GM18502 (cell line): ENCODE data around the gene COPS3.

Experiments used
- ATAC-seq: cut with Tn5 transposase; IDR thresholded peaks from one replicate; pipeline ENCODE4 v1.9.1; 2021; ENCODE audit warnings: mild to moderate bottlenecking; ENCODE audit not compliant: unreplicated experiment, poor library complexity

Gene COPS3

DNA sequence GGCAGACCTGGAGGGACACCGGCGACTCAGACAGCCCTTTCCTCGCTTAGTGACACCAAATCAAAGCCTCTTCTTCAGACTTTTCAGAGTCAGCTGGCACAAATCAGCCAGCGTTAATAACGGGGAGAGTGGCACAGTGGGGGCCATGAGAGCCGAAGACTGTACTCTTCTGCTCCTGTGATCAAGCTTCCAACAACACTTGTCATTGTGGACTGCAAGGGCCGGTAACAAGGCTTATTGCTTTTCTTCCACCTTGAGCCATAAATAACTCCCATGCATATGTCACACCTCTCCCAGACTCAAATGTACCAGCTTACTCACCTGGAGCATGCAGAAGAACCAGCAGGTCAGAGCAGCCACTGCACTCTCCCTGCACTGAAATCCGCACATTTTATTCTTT lies 56.9 kb downstream of the COPS3 start:
- no peak for ATAC-seq

GRCh38 chr17:17223736-17224135 lies 57.3 kb downstream of the COPS3 start:
- ATAC-seq, result no peak

DNA sequence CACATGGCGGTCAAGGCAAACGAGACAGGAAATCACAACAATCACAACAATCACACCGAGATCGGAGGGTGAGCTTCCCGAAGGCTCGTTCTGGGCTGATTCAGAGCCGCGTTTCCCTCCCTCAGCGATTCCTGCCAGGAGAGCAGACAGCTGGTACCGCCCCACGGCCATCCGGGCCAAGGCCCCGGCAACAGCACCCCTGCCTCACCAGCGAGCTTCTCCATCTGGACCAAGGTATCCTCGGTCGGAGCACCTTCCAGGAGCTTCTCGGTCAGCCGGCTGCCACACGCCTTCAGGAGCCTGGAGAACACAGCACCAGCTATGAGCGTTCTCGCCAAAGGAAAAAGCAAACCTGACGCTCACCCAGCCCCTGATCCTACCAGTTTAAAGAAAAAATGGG lies 59.7 kb downstream of the COPS3 start:
- no peak for ATAC-seq

- ATAC-seq, result no peak
Measured at GRCh38 chr17:17220529-17220928, 60.5 kb downstream of the COPS3 start.

DNA sequence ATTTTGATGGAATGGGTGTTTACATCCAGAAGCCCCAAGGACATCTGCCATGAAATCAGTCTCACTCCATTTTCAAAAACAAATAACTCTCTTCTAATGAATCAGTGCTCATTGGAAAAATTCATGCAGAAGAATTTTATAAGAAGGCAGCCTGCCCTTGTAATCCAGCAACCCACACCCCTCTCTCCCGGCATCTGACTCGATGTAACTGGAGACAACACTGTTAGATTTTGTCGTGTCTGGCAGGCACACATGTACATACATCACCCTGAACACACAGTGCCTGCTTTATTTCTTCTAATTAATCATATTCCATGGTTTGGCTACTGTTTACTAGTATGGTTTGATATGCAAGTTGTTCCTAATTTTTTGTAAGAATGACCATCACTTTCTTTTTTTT lies 63.1 kb downstream of the COPS3 start:
- no peak for ATAC-seq

GRCh38 chr17:17216776-17217175 lies 64.3 kb downstream of the COPS3 start:
- no peak for ATAC-seq

GRCh38 chr17:17216236-17216635 lies 64.8 kb downstream of the COPS3 start:
- ATAC-seq, result no peak

- ATAC-seq, result no peak
Measured at GRCh38 chr17:17215575-17215974, 65.5 kb downstream of the COPS3 start.

- ATAC-seq, result no peak
Measured at GRCh38 chr17:17214646-17215436, 66.2 kb downstream of the COPS3 start.

GRCh38 chr17:17213775-17214174 lies 67.3 kb downstream of the COPS3 start:
- ATAC-seq, result no peak

GRCh38 chr17:17207998-17208397 lies 73.0 kb downstream of the COPS3 start:
- ATAC-seq, result no peak

GRCh38 chr17:17206913-17207335 lies 74.1 kb downstream of the COPS3 start:
- no peak for ATAC-seq

DNA sequence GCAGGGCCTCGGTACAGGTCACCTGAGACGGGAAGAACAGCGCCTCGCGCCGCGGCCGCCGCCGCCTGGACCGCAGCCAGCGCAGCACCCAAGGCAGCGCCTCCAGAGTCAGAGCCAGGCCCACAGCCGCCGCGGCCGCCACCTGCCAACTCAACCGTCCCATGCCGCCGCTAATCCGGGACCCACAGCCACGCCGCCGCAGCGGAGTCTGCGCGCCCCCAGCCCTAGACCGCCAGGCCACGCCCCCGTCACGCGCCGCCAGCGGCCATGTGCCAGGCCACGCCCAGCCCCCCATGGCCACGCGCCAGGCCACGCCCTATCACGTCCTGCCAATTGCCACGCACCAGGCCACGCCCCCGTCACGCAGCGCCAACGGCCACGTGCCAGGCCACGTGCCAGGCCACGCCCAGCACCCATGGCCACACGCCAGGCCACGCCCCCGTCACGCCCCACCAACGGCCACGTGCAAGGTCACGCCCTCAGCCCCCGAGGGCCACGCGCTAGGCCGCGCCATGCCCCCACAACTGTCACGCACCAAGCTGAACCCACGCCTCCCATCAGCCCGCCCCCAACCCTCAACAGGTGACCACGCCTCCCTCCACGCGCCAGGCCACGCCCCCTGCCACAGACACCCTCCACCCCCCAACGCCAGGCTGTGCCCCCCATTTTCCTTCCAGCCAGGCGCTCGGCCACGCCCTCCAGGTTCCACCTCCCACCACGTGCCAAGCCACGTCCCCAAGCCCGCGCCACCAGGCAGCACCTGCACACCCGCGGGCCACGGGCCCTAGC lies 74.7 kb downstream of the COPS3 start, which contains the start of gene PLD6:
Gene PLD6 (minus strand): TSS at position 210 of the 789 bp plus-strand sequence. CDS start 47 bp downstream, at position 163.
- ATAC-seq, result peak; percentile 55

GRCh38 chr17:17205368-17206123 lies 75.5 kb downstream of the COPS3 start:
- peak; percentile 47 for ATAC-seq

DNA sequence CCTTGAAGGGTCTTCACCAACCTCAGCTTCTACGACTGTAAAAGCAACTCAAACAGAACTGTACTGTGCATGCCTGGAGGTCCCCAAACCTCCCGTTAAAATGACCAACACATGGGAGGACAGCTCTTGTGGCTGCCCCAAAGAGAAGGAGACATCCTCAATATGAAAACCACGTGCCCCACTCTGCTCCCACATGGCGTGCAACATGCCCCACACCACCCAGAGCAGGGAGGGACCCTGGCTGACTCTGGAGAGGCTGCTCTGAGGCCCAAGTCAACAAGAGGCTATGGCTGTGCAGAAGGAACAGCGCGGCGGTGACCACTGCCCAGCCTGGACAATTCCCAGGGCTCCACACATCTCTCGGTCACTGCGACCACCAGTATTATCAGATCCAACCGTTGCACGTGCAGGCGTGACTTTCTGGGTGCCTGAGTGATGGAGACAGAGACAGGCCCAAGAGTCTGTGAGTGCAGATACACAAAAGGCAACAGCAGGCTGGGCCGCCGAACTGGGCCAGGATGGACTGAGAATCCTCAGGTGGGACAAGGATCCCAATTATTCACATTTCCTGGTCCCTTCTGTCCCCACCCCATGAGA lies 76.3 kb downstream of the COPS3 start:
- ATAC-seq, result no peak

DNA sequence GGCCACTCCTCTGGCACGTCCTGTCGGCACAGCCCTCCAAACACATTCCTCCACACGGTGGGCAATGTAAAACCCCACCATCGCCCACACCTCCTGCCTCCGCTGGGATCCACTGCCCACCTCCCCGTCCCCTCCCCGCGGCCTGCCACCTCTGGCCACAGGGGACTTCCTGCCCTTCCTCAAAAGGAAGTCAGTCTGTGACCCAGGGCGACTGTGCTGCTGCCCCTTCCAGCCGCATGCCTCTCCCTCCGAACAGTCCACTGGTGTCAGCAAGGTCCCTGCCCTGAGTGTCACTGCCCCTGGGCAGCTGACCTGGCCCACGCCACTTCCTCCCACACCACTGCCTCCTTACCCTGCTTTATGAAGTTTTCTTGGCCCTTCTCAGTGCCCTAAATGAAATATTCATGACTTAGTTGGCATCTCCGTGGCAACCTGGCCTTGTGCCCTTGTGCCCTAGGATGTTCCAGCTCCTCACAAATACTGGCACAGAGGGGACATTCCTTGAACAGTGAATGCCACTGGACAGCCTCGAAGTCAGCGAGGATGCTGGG lies 76.9 kb downstream of the COPS3 start:
- ATAC-seq, result no peak

DNA sequence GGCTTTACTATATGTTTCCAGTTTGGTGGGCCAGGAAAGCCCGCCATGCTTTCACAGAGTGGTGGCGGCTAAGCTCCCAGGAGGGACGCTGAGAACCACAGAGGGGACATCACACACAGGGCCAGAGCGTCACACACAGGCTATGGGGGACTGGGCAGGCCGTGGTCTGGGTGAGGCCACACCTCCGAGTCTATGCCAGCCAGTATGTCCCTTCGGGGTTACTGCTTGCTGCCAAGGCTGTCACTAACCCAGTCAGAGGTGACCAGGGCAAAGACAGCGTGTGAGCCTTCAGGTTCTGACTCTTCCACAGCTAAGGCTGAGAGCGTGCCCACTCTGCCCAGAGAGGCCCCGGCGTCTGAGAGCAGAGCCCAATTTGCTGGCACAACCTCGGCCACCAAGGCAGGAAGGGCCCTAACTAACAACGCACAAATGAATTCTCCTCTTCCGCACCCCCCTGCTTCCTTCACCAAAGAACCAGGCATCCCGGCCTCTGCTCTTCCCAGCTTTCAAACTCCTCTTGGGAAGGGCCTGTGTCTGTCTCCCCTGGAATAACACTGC lies 77.8 kb downstream of the COPS3 start:
- ATAC-seq, result no peak

DNA sequence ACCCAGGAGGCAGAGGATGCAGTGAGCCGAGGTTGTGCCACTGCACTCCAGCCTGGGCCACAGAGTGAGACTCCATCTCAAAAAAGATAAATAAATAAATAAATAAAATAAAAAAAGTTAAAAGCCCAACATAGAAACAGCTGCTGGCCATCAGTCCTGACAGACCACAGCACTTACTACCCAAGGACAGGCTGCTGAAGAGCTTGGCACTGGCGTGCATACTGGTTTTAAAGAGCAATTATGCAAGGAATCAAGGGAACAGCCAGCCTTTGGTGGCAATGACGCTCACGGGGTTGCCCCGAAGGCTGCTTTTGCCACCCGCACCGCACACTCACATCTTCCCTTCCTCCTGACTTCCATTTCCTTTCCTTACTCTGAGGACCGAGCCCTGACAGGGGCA lies 79.1 kb downstream of the COPS3 start:
- no peak for ATAC-seq

GRCh38 chr17:17201271-17201670 lies 79.8 kb downstream of the COPS3 start:
- ATAC-seq, result no peak

GRCh38 chr17:17200831-17201230 lies 80.2 kb downstream of the COPS3 start:
- ATAC-seq, result no peak
